OCI-LY1 (cell line): ENCODE data around the gene TET1.

ENCODE experiments used
- H2AFZ ChIP-seq: fragments of 200-600 bp; sonication (generic), shearing (Covaris generic); 2 replicates; pipeline ENCODE4 v1.6.0; 2014; ENCODE audit warnings: antibody characterized with exemption, mild to moderate bottlenecking, low read length
- H3F3A ChIP-seq: fragments of 200-600 bp; sonication (generic), shearing (Covaris generic); 2 replicates; pipeline ENCODE4 v1.6.0; 2014; ENCODE audit warnings: mild to moderate bottlenecking, antibody characterized with exemption, low read length, moderate library complexity; ENCODE audit not compliant: insufficient read depth
- H3K27ac ChIP-seq: fragments of 200-600 bp; sonication (generic); 2 replicates; pipeline ENCODE4 v1.5.1; 2014; ENCODE audit warnings: low read length, mixed run types, mild to moderate bottlenecking, low read depth; ENCODE audit not compliant: poor library complexity, severe bottlenecking
- H3K27me3 ChIP-seq: fragments of 200-600 bp; sonication (generic); 2 replicates; pipeline ENCODE4 v1.6.0; 2014; ENCODE audit warnings: antibody characterized with exemption, mild to moderate bottlenecking, low read length, moderate library complexity; ENCODE audit not compliant: insufficient read depth
- H3K36me3 ChIP-seq: fragments of 200-600 bp; sonication (generic); 2 replicates; pipeline ENCODE4 v1.6.1; 2014; ENCODE audit warnings: mild to moderate bottlenecking, antibody characterized with exemption, low read length, moderate library complexity, mixed read lengths; ENCODE audit not compliant: insufficient read depth
- H3K4me1 ChIP-seq: fragments of 200-600 bp; sonication (generic); 2 replicates; pipeline ENCODE4 v1.5.1; 2014; ENCODE audit warnings: mild to moderate bottlenecking, low read length, moderate library complexity; ENCODE audit not compliant: insufficient read depth, severe bottlenecking
- H3K4me2 ChIP-seq: fragments of 200-600 bp; sonication (generic), shearing (Covaris generic); 2 replicates; pipeline ENCODE4 v1.6.1; 2014; ENCODE audit warnings: low read length
- H3K4me3 ChIP-seq: fragments of 200-600 bp; sonication (generic); 2 replicates; pipeline ENCODE4 v1.5.1; 2014; ENCODE audit warnings: low read length, low read depth, mild to moderate bottlenecking, mixed read lengths; ENCODE audit not compliant: poor library complexity, severe bottlenecking
- H3K79me2 ChIP-seq: fragments of 200-600 bp; shearing (Covaris generic); 2 replicates; pipeline ENCODE4 v1.6.1; 2016; ENCODE audit warnings: mixed run types, low read length, mixed read lengths; ENCODE audit not compliant: insufficient read depth
- H3K9ac ChIP-seq: fragments of 200-600 bp; sonication (generic), shearing (Covaris generic); 2 replicates; pipeline ENCODE4 v1.6.1; 2014; ENCODE audit warnings: mild to moderate bottlenecking, low read length, mixed read lengths
- H3K9me2 ChIP-seq: fragments of 200-600 bp; sonication (generic), shearing (Covaris generic); 2 replicates; pipeline ENCODE4 v1.6.1; 2014; ENCODE audit warnings: low read depth, mild to moderate bottlenecking, low read length, mixed read lengths
- H3K9me3 ChIP-seq: fragments of 200-600 bp; shearing (Covaris generic); 2 replicates; pipeline ENCODE4 v1.6.1; 2014; ENCODE audit warnings: low read length, mixed read lengths
- H4K20me1 ChIP-seq: fragments of 200-600 bp; sonication (generic), shearing (Covaris generic); 2 replicates; pipeline ENCODE4 v1.6.0; 2016; ENCODE audit warnings: mild to moderate bottlenecking, low read length; ENCODE audit not compliant: insufficient read depth
- CTCF ChIP-seq: fragments of 200-600 bp; sonication (generic), shearing (Covaris generic); IDR thresholded peaks from 2 replicates; pipeline ENCODE4 v1.5.1; 2017; ENCODE audit warnings: mild to moderate bottlenecking, antibody characterized with exemption, low read length, moderate library complexity, mixed read lengths
- EZH2 ChIP-seq: fragments of 200-600 bp; sonication (generic), shearing (Covaris generic); IDR thresholded peaks from 2 replicates; pipeline ENCODE4 v1.8.0; 2017; ENCODE audit warnings: borderline replicate concordance, mixed run types, mild to moderate bottlenecking, antibody characterized with exemption, low read length, moderate library complexity, mixed read lengths

TET1 gene

DNA sequence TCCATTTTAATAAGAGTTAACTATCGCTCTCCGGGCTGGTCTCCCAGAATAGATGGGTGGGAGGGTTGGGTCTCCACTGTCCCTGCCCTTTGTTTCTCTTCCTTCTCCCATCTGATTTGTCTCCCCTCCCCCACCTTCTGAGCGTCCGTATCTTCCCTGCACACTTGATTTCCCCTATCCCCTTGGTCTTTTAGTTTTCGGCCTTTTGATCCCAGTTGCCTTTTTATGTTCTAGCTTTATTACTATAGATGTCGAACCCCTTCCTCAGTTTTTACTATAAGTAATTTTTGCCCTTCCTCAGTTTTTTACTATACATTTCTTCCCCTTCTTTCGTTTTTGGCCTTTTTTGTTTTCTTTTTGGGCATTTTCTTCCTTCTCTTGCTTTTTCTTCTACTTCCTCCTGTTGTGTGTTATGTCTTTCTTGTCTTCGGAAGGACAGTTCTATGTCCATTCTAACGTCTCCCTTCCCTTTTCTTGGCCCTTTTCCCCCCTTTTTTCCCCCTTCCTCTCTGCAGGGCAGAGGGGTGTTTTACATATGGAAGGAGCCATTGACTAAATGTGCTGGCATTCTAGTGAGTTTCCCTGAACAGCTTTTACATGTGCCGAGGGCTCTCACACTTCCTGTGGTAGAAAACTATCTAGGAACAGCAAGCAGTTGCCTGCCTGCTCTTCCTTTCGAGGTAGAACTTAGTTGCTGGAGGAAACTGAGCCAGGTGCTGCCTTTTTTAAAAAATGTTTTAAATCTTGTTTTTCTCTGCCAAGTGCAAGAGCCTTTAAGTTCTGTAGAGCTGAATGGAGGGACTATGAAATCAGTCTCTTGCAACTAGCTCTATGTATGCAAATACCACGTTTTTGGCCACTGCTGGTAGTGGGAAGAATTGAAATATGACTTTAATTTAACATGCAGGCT is 2.8 kb downstream of the TET1 start:
- no peak overlapping the region for H3K4me3 ChIP-seq
- no peaks in the 10 kb centered on the region for H3K9me2 ChIP-seq
- no peaks in the 10 kb centered on the region for H4K20me1 ChIP-seq
- no peaks in the 10 kb centered on the region for H3F3A ChIP-seq
- no peak overlapping the region for H3K4me2 ChIP-seq
- H3K27ac ChIP-seq = no peak overlapping the region
- H2AFZ ChIP-seq = no peak overlapping the region
- no peaks in the 10 kb centered on the region; the same call in none of the 2 replicates for H3K27me3 ChIP-seq
- H3K36me3 ChIP-seq = no peaks in the 10 kb centered on the region
- peaks cover 5% of the 10 kb centered on the region for H3K4me1 ChIP-seq
- H3K9ac ChIP-seq = no peak overlapping the region
- H3K79me2 ChIP-seq = no peaks in the 10 kb centered on the region
- no peaks in the 10 kb centered on the region for H3K9me3 ChIP-seq
- TF ChIP-seq CTCF (no peak), EZH2 (no peak)

DNA sequence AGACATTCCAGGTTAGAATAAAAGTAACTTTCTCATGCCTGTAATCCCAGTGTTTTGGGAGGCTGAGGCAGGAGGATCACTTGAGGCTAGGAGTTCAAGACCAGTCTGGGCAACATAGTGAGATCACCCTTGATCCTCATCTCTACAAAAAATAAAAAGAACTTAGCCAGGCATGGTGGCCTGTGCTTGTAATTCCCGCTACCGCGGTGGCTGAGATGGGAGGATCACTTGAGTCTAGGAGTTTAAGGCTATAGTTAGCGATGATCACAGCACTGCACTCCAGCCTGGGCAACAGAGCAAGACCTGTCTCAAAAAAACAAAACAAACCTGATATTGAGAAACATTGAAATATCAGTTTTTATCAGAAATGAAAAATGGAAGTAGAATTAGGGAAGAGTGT is 4.6 kb downstream of the TET1 start:
- Histone ChIP-seq H3K4me1 (peaks cover 5% of the 10 kb centered on the region), H3K27me3 (no peaks in the 10 kb centered on the region; the same call in none of the 2 replicates), H3K27ac (no peak overlapping the region), H3K9me3 (no peaks in the 10 kb centered on the region), H4K20me1 (no peaks in the 10 kb centered on the region), H2AFZ (no peak overlapping the region), H3K36me3 (no peaks in the 10 kb centered on the region), H3K4me2 (no peak overlapping the region), H3K79me2 (no peaks in the 10 kb centered on the region), H3K9me2 (no peaks in the 10 kb centered on the region), H3F3A (no peaks in the 10 kb centered on the region), H3K9ac (no peak overlapping the region), H3K4me3 (no peak overlapping the region)
- no peak for TF ChIP-seq EZH2
- no peak for TF ChIP-seq CTCF

DNA sequence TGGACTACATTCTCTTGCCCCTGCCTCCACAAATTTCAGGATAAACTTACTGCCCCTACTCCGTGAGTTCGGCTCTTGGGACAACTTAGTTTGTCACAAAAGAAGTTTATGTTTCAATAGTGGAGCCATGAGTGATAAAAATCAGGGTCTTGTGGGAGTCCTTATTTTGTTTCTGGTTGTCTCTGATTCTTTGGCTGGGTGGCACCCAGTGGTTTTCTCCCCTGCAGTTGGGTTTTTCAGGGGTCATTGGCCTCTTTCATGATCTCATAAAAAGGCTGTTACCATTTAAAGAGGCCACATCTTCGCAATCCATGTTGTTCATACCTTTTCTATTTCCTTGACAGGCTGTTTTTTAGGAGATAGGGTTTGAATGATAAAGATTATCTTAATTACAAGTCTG is 5.5 kb downstream of the TET1 start:
- no peaks in the 10 kb centered on the region for H3F3A ChIP-seq
- TF ChIP-seq EZH2 (no peak), CTCF (no peak)
- no peaks in the 10 kb centered on the region for H3K4me1 ChIP-seq
- no peak overlapping the region for H2AFZ ChIP-seq
- no peaks in the 10 kb centered on the region for H3K9me2 ChIP-seq
- no peaks in the 10 kb centered on the region; the same call in none of the 2 replicates for H3K27me3 ChIP-seq
- no peaks in the 10 kb centered on the region for H3K9me3 ChIP-seq
- no peak overlapping the region for H3K4me3 ChIP-seq
- no peak overlapping the region for H3K27ac ChIP-seq
- no peak overlapping the region for H3K9ac ChIP-seq
- no peaks in the 10 kb centered on the region for H3K79me2 ChIP-seq
- H3K4me2 ChIP-seq = no peak overlapping the region
- no peaks in the 10 kb centered on the region for H3K36me3 ChIP-seq
- H4K20me1 ChIP-seq = no peaks in the 10 kb centered on the region
